K562 (cell line): ENCODE data around the gene C6orf89. TPM values are rescaled to one million over a fixed set of nuclear protein-coding genes. Genes with fewer than 3 reads are reported as not detected.

Experiments used
- BCL6 ChIP-seq: fragments of 250-450 bp; sonication (Bioruptor Pico); IDR thresholded peaks from 2 replicates; pipeline ENCODE4 v1.4.0; 2020
- BCOR ChIP-seq: fragments of 450-650 bp; IDR thresholded peaks from 2 replicates; pipeline ENCODE4 v1.6.1; 2016
- CAMTA2 ChIP-seq: fragments of 250-450 bp; sonication (Bioruptor Pico); conservative IDR thresholded peaks from 2 replicates; pipeline ENCODE4 v1.5.1; 2022
- CCNT2 ChIP-seq: IDR thresholded peaks from 2 replicates; pipeline ENCODE4 v1.6.1; 2011; ENCODE audit warnings: borderline replicate concordance, low read depth, mild to moderate bottlenecking, moderate library complexity, mixed read lengths, low read length; ENCODE audit not compliant: insufficient read length; ENCODE audit errors: extremely low read depth
- ESRRB ChIP-seq: fragments of 250-450 bp; sonication (Bioruptor Pico); IDR thresholded peaks from 2 replicates; pipeline ENCODE4 v1.5.0; 2020; ENCODE audit warnings: mild to moderate bottlenecking, moderate library complexity, borderline replicate concordance
- HCFC1 ChIP-seq: IDR thresholded peaks from 2 replicates; pipeline ENCODE4 v1.6.1; 2012; ENCODE audit warnings: low read depth, low read length, improper control_type of control experiment
- JUNB ChIP-seq: fragments of 450-650 bp; formaldehyde crosslinking; conservative IDR thresholded peaks from 2 replicates; pipeline ENCODE4 v1.4.0; 2020; ENCODE audit warnings: mild to moderate bottlenecking
- LCOR ChIP-seq: sonication (generic); formaldehyde crosslinking; IDR thresholded peaks from 2 replicates; pipeline ENCODE4 v1.8.0; 2022; ENCODE audit warnings: mild to moderate bottlenecking, missing genetic modification reagents
- MBD2 ChIP-seq: sonication (generic); IDR thresholded peaks from 2 replicates; pipeline ENCODE4 v1.6.1; 2016; ENCODE audit warnings: low read depth, borderline replicate concordance
- NELFE ChIP-seq: IDR thresholded peaks from 2 replicates; pipeline ENCODE4 v1.6.1; 2011; ENCODE audit warnings: mild to moderate bottlenecking; ENCODE audit not compliant: insufficient read depth, insufficient read length
- NFIX ChIP-seq: fragments of 250-450 bp; sonication (Bioruptor Pico); IDR thresholded peaks from 2 replicates; pipeline ENCODE4 v1.4.0; 2020; ENCODE audit warnings: low read depth, mild to moderate bottlenecking, moderate library complexity
- NR2F6 ChIP-seq: fragments of 450-650 bp; formaldehyde crosslinking; IDR thresholded peaks from 2 replicates; pipeline ENCODE4 v1.4.0; 2020; ENCODE audit warnings: mild to moderate bottlenecking
- PHB ChIP-seq: fragments of 250-450 bp; sonication (Bioruptor Pico); IDR thresholded peaks from 2 replicates; pipeline ENCODE4 v1.5.0; 2021
- PHF20 ChIP-seq: fragments of 450-650 bp; IDR thresholded peaks from 2 replicates; pipeline ENCODE4 v1.6.1; 2018; ENCODE audit not compliant: partially characterized antibody
- POU5F1 ChIP-seq: fragments of 150-350 bp; IDR thresholded peaks from 2 replicates; pipeline ENCODE4 v1.6.1; 2014; ENCODE audit warnings: borderline replicate concordance, low read length, low read depth, mild to moderate bottlenecking; ENCODE audit not compliant: partially characterized antibody
- SMARCE1 ChIP-seq: fragments of 450-650 bp; IDR thresholded peaks from 2 replicates; pipeline ENCODE4 v1.7.1; 2016; ENCODE audit warnings: mild to moderate bottlenecking
- U2AF2 ChIP-seq: fragments of 200-400 bp; formaldehyde crosslinking; optimal IDR thresholded peaks from 2 replicates; pipeline ENCODE3; 2017; ENCODE audit warnings: low read depth, mild to moderate bottlenecking, low read length
- YY1 ChIP-seq, 3 experiments: IDR thresholded peaks; 2 replicates each; pipeline ENCODE4 v1.6.1; 2011; ENCODE audit warnings: low read length in 2 of 3, mild to moderate bottlenecking in 2 of 3, moderate library complexity in 2 of 3, borderline replicate concordance in 1 of 3, control low read depth in 1 of 3, low read depth in 1 of 3; ENCODE audit not compliant: insufficient read depth in 3 of 3, insufficient replicate concordance in 2 of 3, control insufficient read depth in 1 of 3, insufficient read length in 1 of 3; ENCODE audit errors: extremely low read depth in 1 of 3
- ZNF217 ChIP-seq: sonication (generic); formaldehyde crosslinking; IDR thresholded peaks from 2 replicates; pipeline ENCODE4 v1.8.0; 2022; ENCODE audit warnings: mild to moderate bottlenecking, missing genetic modification reagents
- ZNF253 ChIP-seq: fragments of 250-450 bp; sonication (Bioruptor Pico); conservative IDR thresholded peaks from 2 replicates; pipeline ENCODE4 v1.6.1; 2021; ENCODE audit warnings: mild to moderate bottlenecking
- ZNF324 ChIP-seq: fragments of 250-450 bp; sonication (Bioruptor Pico); IDR thresholded peaks from 2 replicates; pipeline ENCODE4 v1.4.0; 2020; ENCODE audit warnings: mild to moderate bottlenecking
- ZNF408 ChIP-seq: fragments of 250-450 bp; sonication (Bioruptor Pico); IDR thresholded peaks from 2 replicates; pipeline ENCODE4 v1.4.0; 2020; ENCODE audit warnings: low read depth, mild to moderate bottlenecking, moderate library complexity
- ZNF507 ChIP-seq: conservative IDR thresholded peaks from 2 replicates; pipeline ENCODE4 v1.6.1; 2017; ENCODE audit warnings: missing genetic modification characterization, missing compliant biosample characterization
- ZNF512 ChIP-seq: IDR thresholded peaks from 2 replicates; pipeline ENCODE4 v1.6.1; 2016; ENCODE audit warnings: missing genetic modification characterization, missing compliant biosample characterization
- ZNF785 ChIP-seq: fragments of 250-450 bp; sonication (Bioruptor Pico); IDR thresholded peaks from 2 replicates; pipeline ENCODE4 v1.4.0; 2020; ENCODE audit warnings: mild to moderate bottlenecking
- polyA plus RNA-seq, 8 experiments: library from polyadenylated mRNA; depleted of rRNA in 4 of 8; stranded (reverse) in 5 of 8; unstranded in 3 of 8; fragments of >200 nt; fragmentation: Nextera tagmentation in 2 of 8; fragmentation: Illumina TruSeq in 1 of 8; extraction: Ambion mirVana in 2 of 8; extraction: Trizol in 1 of 8; gene quantifications; 2 replicates each; pipeline versions ENCODE4 v1.2.1 to v1.2.3, GENCODE V29; 2011 to 2014; ENCODE audit warnings: inconsistent platforms in 1 of 8, missing spikeins in 1 of 8
- total RNA-seq, 7 experiments: library from RNA; depleted of rRNA in 6 of 7; stranded (reverse); fragments of >200 nt in 6 of 7; fragmentation: Illumina TruSeq in 2 of 7; extraction: Trizol in 2 of 7; gene quantifications; 2 replicates each; pipeline versions ENCODE4 v1.2.1 to v1.2.3, GENCODE V29; 2011 to 2021; ENCODE audit warnings: low replicate concordance in 1 of 7
- TF ChIP-seq, protein P1 (sequence below): fragments of 250-450 bp; sonication (Bioruptor Pico); IDR thresholded peaks from 2 replicates; pipeline ENCODE4 v1.4.0; 2020
- TF ChIP-seq, protein P2 (sequence below): fragments of 450-650 bp; formaldehyde crosslinking; IDR thresholded peaks from 2 replicates; pipeline ENCODE4 v1.4.0; 2020; ENCODE audit warnings: mild to moderate bottlenecking, moderate library complexity

Gene C6orf89
- total and polyA plus RNA-seq, 9 of the 15 experiments (the other 6 are each of a cell fraction or from before 2014, with no cell fraction given) = 35.2 to 111 (median 58.5) TPM

- TF ChIP-seq, protein P1, sequence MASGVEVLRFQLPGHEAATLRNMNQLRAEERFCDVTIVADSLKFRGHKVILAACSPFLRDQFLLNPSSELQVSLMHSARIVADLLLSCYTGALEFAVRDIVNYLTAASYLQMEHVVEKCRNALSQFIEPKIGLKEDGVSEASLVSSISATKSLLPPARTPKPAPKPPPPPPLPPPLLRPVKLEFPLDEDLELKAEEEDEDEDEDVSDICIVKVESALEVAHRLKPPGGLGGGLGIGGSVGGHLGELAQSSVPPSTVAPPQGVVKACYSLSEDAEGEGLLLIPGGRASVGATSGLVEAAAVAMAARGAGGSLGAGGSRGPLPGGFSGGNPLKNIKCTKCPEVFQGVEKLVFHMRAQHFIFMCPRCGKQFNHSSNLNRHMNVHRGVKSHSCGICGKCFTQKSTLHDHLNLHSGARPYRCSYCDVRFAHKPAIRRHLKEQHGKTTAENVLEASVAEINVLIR (CRISPR knock-in tag) = no peak
- TF ChIP-seq MBD2 (no peak; the same call in 1 of the 2 replicates), ZNF785 (CRISPR knock-in tag) (no peak), JUNB (CRISPR knock-in tag) (no peak), CAMTA2 (CRISPR knock-in tag) (no peak), NR2F6 (no peak), ZNF408 (CRISPR knock-in tag) (no peak), U2AF2 (no peak), LCOR (CRISPR knock-in tag) (peak; percentile 27; the same call in 1 of the 2 replicates), HCFC1 (no peak), ZNF512 (tag) (no peak), NFIX (no peak), BCOR (no peak), BCL6 (CRISPR knock-in tag) (no peak), CCNT2 (no peak), ESRRB (CRISPR knock-in tag) (no peak), POU5F1 (no peak), ZNF217 (CRISPR knock-in tag) (no peak), PHF20 (no peak), SMARCE1 (peak; percentile 84), ZNF324 (CRISPR knock-in tag) (no peak), NELFE (no peak), YY1 (IDR thresholded peaks at IDR 0.05; ENCODE audit: borderline replicate concordance in 1 of 3, control insufficient read depth in 1 of 3, extremely low read depth in 1 of 3, insufficient read depth in 3 of 3, insufficient read length in 1 of 3, insufficient replicate concordance in 2 of 3, low read depth in 1 of 3, low read length in 2 of 3) (no peak), PHB (CRISPR knock-in tag) (no peak), ZNF507 (tag) (no peak), ZNF253 (no peak)
- TF ChIP-seq, protein P2, sequence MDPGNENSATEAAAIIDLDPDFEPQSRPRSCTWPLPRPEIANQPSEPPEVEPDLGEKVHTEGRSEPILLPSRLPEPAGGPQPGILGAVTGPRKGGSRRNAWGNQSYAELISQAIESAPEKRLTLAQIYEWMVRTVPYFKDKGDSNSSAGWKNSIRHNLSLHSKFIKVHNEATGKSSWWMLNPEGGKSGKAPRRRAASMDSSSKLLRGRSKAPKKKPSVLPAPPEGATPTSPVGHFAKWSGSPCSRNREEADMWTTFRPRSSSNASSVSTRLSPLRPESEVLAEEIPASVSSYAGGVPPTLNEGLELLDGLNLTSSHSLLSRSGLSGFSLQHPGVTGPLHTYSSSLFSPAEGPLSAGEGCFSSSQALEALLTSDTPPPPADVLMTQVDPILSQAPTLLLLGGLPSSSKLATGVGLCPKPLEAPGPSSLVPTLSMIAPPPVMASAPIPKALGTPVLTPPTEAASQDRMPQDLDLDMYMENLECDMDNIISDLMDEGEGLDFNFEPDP (CRISPR knock-in tag) = no peak
These were observed 36.9 kb upstream of the C6orf89 start (continued) for GRCh38 chr6:36848658-36849441.
